DMS114 treated with DMSO at 0.1 percent for 48 hours (cell line): ENCODE measurements around the gene AK6.
"Not testable (repeated sequence)": the region's sequence is repeated elsewhere in the genome, so short reads cannot be mapped to it uniquely, and the experiment has no call there.

Experiments used
- DNase-seq: peaks from one replicate; lab custom pipeline; 2025; ENCODE audit not compliant: unreplicated experiment; lab: John Stamatoyannopoulos, UW

Gene AK6

GRCh38 chr5:69369340-69370121 is at the start of gene AK6, which contains the start of the genes RAD17 and TAF9:
Gene AK6 (minus strand): TSS chr5:69369520. CDS start chr5:69369490, 30 bp downstream.
Gene RAD17 (plus strand): TSS chr5:69369818. CDS start chr5:69372209, 2,391 bp downstream.
Gene TAF9 (minus strand): TSS chr5:69369520. CDS start chr5:69365737, 3,783 bp downstream.
- DNase-seq = peak; percentile 88

GRCh38 chr5:69418554-69418953 is 49.2 kb upstream of the AK6 start:
- no peak for DNase-seq

GRCh38 chr5:69416699-69417098 is 47.4 kb upstream of the AK6 start:
- no peak for DNase-seq

- DNase-seq = no peak
These were observed 46.9 kb upstream of the AK6 start for GRCh38 chr5:69416180-69416579.

GRCh38 chr5:69415584-69415958 is 46.3 kb upstream of the AK6 start:
- DNase-seq = no peak

- DNase-seq = peak; percentile 49
These were observed 45.7 kb upstream of the AK6 start, which contains the start of gene MARVELD2 for GRCh38 chr5:69414885-69415583. Gene MARVELD2 (plus strand): TSS chr5:69415116. CDS start chr5:69419386, 4,270 bp downstream.

GRCh38 chr5:69404659-69405330 is 35.5 kb upstream of the AK6 start:
- DNase-seq = no peak

GRCh38 chr5:69378376-69378775 is 9.1 kb upstream of the AK6 start:
- DNase-seq = no peak

GRCh38 chr5:69374911-69375446 is 5.7 kb upstream of the AK6 start:
- DNase-seq = no peak

GRCh38 chr5:69372394-69372793 is 3.1 kb upstream of the AK6 start:
- no peak for DNase-seq

GRCh38 chr5:69370335-69370734 is 1.0 kb upstream of the AK6 start:
- DNase-seq = not testable (repeated sequence)

- DNase-seq = no peak
These were observed 621 bp downstream of the AK6 start for GRCh38 chr5:69368458-69369339.

GRCh38 chr5:69367697-69368279 is 1.5 kb downstream of the AK6 start:
- no peak for DNase-seq

GRCh38 chr5:69364850-69365249 is 4.5 kb downstream of the AK6 start:
- no peak for DNase-seq

- DNase-seq = peak; percentile 52
These were observed 4.9 kb downstream of the AK6 start for GRCh38 chr5:69364414-69364813.

- DNase-seq = no peak
These were observed 8.9 kb downstream of the AK6 start for GRCh38 chr5:69360442-69360841.

- DNase-seq = no peak
These were observed 9.6 kb downstream of the AK6 start for GRCh38 chr5:69359699-69360098.

- no peak for DNase-seq
These were observed 18.7 kb downstream of the AK6 start for GRCh38 chr5:69350664-69351063.

GRCh38 chr5:69343083-69343482 is 26.2 kb downstream of the AK6 start:
- no peak for DNase-seq
